HUES48 (cell line): ENCODE results near the gene NCOA3.

Experiments
- H3K27ac ChIP-seq: one replicate; pipeline ENCODE4 v1.7.0; 2013; ENCODE audit warnings: low read depth, low read length, inconsistent platforms
- H3K27me3 ChIP-seq: 2 replicates; pipeline ENCODE4 v1.6.1; 2013; ENCODE audit warnings: mild to moderate bottlenecking, low read length; ENCODE audit not compliant: control insufficient read depth, insufficient read depth
- H3K36me3 ChIP-seq: 2 replicates; pipeline ENCODE4 v1.6.1; 2013; ENCODE audit warnings: low read length; ENCODE audit not compliant: control insufficient read depth, insufficient read depth
- H3K4me1 ChIP-seq: 2 replicates; pipeline ENCODE4 v1.6.1; 2013; ENCODE audit warnings: mild to moderate bottlenecking, low read length; ENCODE audit not compliant: control insufficient read depth, insufficient read depth
- H3K4me3 ChIP-seq: 2 replicates; pipeline ENCODE4 v1.5.1; 2013; ENCODE audit warnings: mild to moderate bottlenecking, low read depth, low read length
- H3K9ac ChIP-seq: 2 replicates; pipeline ENCODE4 v1.6.1; 2013; ENCODE audit warnings: mild to moderate bottlenecking, low read depth, low read length, moderate library complexity
- H3K9me3 ChIP-seq: 2 replicates; pipeline ENCODE4 v1.6.1; 2013; ENCODE audit warnings: low read length; ENCODE audit not compliant: control insufficient read depth, insufficient read depth

The NCOA3 gene

GRCh38 chr20:47663354-47664067 lies 161.8 kb downstream of the NCOA3 start:
- Histone ChIP-seq H3K9me3 (no peaks in the 10 kb centered on the region), H3K4me3 (no peak overlapping the region), H3K27me3 (no peaks in the 10 kb centered on the region), H3K27ac (no peak overlapping the region), H3K9ac (no peak overlapping the region), H3K4me1 (peaks cover 4% of the 10 kb centered on the region), H3K36me3 (peaks cover 31% of the 10 kb centered on the region; the same call in 1 of the 2 replicates)

DNA sequence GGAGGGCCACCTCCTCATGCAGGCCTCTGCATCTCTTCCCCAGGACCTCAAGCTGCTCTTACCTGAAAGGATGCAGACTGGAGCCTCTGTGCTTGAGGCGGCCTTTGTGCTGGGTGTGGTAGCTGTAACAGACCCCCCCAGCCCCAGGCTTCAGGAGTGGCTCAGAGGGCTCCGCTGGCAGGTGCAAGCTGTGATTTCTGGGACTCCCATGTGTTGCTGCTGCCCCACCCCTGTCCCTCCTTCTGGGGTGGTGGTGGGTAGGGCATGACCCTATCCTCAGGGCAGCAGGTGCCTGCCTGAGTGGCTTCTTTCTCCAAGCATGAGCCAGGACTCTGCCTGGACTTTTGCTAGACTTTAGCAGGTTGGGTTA lies 162.4 kb downstream of the NCOA3 start:
- peaks cover 4% of the 10 kb centered on the region for H3K4me1 ChIP-seq
- H3K9me3 ChIP-seq = no peaks in the 10 kb centered on the region
- H3K9ac ChIP-seq = no peak overlapping the region
- no peaks in the 10 kb centered on the region for H3K27me3 ChIP-seq
- no peak overlapping the region for H3K4me3 ChIP-seq
- H3K36me3 ChIP-seq = peaks cover 30% of the 10 kb centered on the region; the same call in 1 of the 2 replicates
- no peak overlapping the region for H3K27ac ChIP-seq

DNA sequence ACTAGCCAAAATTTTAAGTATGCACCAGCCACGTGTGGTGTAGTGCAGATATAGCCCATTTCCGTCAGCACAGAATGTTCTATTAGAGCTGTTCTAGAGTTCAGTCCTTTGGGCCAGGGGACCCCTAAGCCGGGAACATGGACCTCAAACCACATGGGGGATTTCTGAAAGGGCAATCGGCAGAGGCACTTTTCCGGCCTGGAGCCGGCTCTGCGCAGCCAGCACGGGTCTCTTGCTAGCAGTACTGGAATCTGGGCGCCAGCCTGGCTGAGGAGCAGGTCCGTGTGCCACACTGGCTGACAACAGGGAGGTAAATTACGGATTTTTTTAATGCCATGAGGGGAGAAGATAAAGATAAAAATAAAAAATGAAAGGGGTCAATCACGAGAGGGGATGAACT lies 163.1 kb downstream of the NCOA3 start:
- Histone ChIP-seq H3K9ac (no peak overlapping the region), H3K9me3 (no peaks in the 10 kb centered on the region), H3K4me3 (no peak overlapping the region), H3K27me3 (no peaks in the 10 kb centered on the region), H3K27ac (no peak overlapping the region), H3K4me1 (peaks cover 4% of the 10 kb centered on the region), H3K36me3 (peaks cover 23% of the 10 kb centered on the region; the same call in 1 of the 2 replicates)

- peaks cover 20% of the 10 kb centered on the region; the same call in 1 of the 2 replicates for H3K36me3 ChIP-seq
- H3K27ac ChIP-seq = no peak overlapping the region
- no peak overlapping the region for H3K9ac ChIP-seq
- H3K9me3 ChIP-seq = no peaks in the 10 kb centered on the region
- no peaks in the 10 kb centered on the region for H3K27me3 ChIP-seq
- H3K4me3 ChIP-seq = no peak overlapping the region
- peaks cover 4% of the 10 kb centered on the region for H3K4me1 ChIP-seq
Observed at GRCh38 chr20:47665221-47665991, 163.7 kb downstream of the NCOA3 start.

DNA sequence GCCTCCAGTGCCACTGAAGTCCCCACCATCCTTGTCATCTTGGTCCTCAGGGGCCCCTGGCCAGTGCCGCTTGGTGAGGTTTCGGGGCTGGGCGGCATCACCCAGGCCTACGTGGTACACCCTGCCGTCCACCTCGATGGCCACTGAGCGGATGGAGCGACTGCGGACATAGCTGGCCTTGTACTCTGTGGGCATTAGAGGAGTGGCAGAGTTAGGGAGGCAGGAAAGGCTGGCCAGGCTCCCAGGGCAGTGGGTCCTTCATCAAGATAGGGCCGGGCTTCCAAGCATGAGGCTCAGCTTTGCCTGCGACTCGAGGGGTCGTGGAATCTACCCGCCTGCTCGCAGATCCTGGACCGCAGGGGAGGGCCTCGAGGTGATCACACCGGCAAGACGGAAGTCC lies 164.6 kb downstream of the NCOA3 start:
- H3K4me3 ChIP-seq = no peak overlapping the region
- H3K27me3 ChIP-seq = no peaks in the 10 kb centered on the region
- H3K4me1 ChIP-seq = peaks cover 4% of the 10 kb centered on the region
- peaks cover 16% of the 10 kb centered on the region; the same call in 1 of the 2 replicates for H3K36me3 ChIP-seq
- no peak overlapping the region for H3K27ac ChIP-seq
- H3K9me3 ChIP-seq = no peaks in the 10 kb centered on the region
- H3K9ac ChIP-seq = no peak overlapping the region

DNA sequence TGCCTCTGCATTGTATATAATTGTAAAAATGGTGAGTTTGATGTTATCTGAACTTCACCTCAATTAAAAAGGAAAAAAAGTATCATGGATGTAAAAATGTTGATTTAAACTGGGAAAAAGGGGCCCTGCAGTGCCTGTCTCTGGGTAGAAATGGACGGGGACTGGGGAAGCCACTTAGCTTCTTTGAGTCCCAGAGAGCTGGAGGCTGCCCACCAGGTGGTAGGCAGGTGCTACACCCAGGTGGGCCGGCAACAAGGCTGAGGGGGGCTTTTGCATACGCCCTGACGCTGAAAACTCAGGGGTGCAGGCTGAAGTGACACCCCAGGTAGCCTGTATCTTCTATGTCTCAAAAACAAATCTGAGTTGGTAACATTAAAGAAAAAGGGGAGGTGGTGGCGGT lies 165.4 kb downstream of the NCOA3 start:
- peaks cover 4% of the 10 kb centered on the region for H3K4me1 ChIP-seq
- H3K4me3 ChIP-seq = no peak overlapping the region
- H3K27me3 ChIP-seq = no peaks in the 10 kb centered on the region
- H3K36me3 ChIP-seq = peaks cover 10% of the 10 kb centered on the region; the same call in 1 of the 2 replicates
- H3K27ac ChIP-seq = no peak overlapping the region
- no peaks in the 10 kb centered on the region for H3K9me3 ChIP-seq
- no peak overlapping the region for H3K9ac ChIP-seq

- H3K36me3 ChIP-seq = 0 out of 2 replicates have a peak, but pooled peaks cover 3% of the 10 kb centered on the region
- H3K27ac ChIP-seq = no peak overlapping the region
- H3K9me3 ChIP-seq = no peaks in the 10 kb centered on the region
- H3K4me1 ChIP-seq = peaks cover 4% of the 10 kb centered on the region
- H3K27me3 ChIP-seq = no peaks in the 10 kb centered on the region
- H3K4me3 ChIP-seq = no peak overlapping the region
- no peak overlapping the region for H3K9ac ChIP-seq
Observed at GRCh38 chr20:47667531-47668312, 166.0 kb downstream of the NCOA3 start.

GRCh38 chr20:47668313-47669151 lies 166.8 kb downstream of the NCOA3 start:
- no peaks in the 10 kb centered on the region for H3K36me3 ChIP-seq
- H3K4me3 ChIP-seq = no peak overlapping the region
- no peaks in the 10 kb centered on the region for H3K27me3 ChIP-seq
- H3K9ac ChIP-seq = no peak overlapping the region
- no peak overlapping the region for H3K27ac ChIP-seq
- H3K4me1 ChIP-seq = peaks cover 4% of the 10 kb centered on the region
- H3K9me3 ChIP-seq = no peaks in the 10 kb centered on the region

- Histone ChIP-seq H3K9me3 (no peaks in the 10 kb centered on the region), H3K9ac (no peak overlapping the region), H3K4me3 (no peak overlapping the region), H3K27ac (no peak overlapping the region), H3K36me3 (no peaks in the 10 kb centered on the region), H3K27me3 (no peaks in the 10 kb centered on the region), H3K4me1 (peaks cover under 1% of the 10 kb centered on the region)
Observed at GRCh38 chr20:47669152-47669425, 167.4 kb downstream of the NCOA3 start.

DNA sequence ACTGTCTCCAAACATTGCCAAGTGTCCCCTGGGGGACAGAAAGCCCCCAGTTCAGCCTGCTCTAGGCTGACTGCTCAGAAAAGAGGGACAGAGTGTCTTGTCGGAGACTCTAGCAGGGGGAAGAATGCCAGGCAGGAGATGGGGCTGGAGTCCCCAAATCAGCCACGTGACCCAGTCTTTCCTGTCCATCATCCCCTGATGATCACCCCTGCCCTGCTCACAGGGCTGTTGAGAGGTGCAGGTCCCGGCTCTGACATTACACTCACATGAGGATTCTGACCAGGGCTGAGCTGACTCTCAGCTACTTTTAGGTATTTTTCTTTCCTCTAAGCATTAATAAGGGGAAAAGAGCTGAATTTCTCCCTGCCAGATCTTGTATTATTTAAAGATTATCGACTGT lies 167.8 kb downstream of the NCOA3 start:
- no peaks in the 10 kb centered on the region for H3K4me1 ChIP-seq
- H3K4me3 ChIP-seq = no peak overlapping the region
- no peaks in the 10 kb centered on the region for H3K36me3 ChIP-seq
- H3K9ac ChIP-seq = no peak overlapping the region
- no peaks in the 10 kb centered on the region for H3K9me3 ChIP-seq
- H3K27ac ChIP-seq = no peak overlapping the region
- no peaks in the 10 kb centered on the region for H3K27me3 ChIP-seq
